ENCODE measurements around the gene BACE1-AS.
"Not testable (repeated sequence)": the region's sequence is repeated elsewhere in the genome, so short reads cannot be mapped to it uniquely, and the experiment has no call there.

BACE1-AS gene

GRCh38 chr11:117319214-117319840 is 28.2 kb downstream of the BACE1-AS start:
- Mint-ChIP-seq H3K9me3 (peaks cover 4% of the 10 kb centered on the region), H3K4me3 (no peak overlapping the region), H3K36me3 (ENCODE audit: low read depth) (peaks cover 5% of the 10 kb centered on the region), H3K27me3 (ENCODE audit: low read depth, poor library complexity) (peaks cover 18% of the 10 kb centered on the region), H3K27ac (no peak overlapping the region), H3K4me1 (peaks cover 16% of the 10 kb centered on the region)
- TF ChIP-seq CTCF (IDR thresholded peaks at IDR 0.05) = no peak
- no peak for DNase-seq

- H3K9me3 Mint-ChIP-seq; H3K36me3 Mint-ChIP-seq (ENCODE audit: low read depth): not testable (repeated sequence)
Observed at GRCh38 chr11:117327255-117327566, 36.1 kb downstream of the BACE1-AS start.

GRCh38 chr11:117327567-117328374 is 36.6 kb downstream of the BACE1-AS start, which contains the start of gene CEP164:
TSS of gene CEP164 (plus strand) at chr11:117327854. CDS start at chr11:117338587, 10,733 bp downstream.
- Mint-ChIP-seq H3K27me3 (ENCODE audit: low read depth, poor library complexity) (peaks cover 4% of the 10 kb centered on the region), H3K36me3 (ENCODE audit: low read depth) (peaks cover 5% of the 10 kb centered on the region), H3K4me1 (peaks cover 6% of the 10 kb centered on the region), H3K27ac (no peak within 1 kb of the TSS), H3K9me3 (peaks cover 4% of the 10 kb centered on the region), H3K4me3 (peak within 1 kb of the TSS; percentile 74)
- no peak for TF ChIP-seq CTCF (IDR thresholded peaks at IDR 0.05)
- DNase-seq = peak; percentile 89

More at GRCh38 chr11:117327255-117327566, 36.1 kb downstream of the BACE1-AS start:
- DNase-seq; H3K4me1 Mint-ChIP-seq; H3K27me3 Mint-ChIP-seq (ENCODE audit: low read depth, poor library complexity); H3K27ac Mint-ChIP-seq: not testable (repeated sequence)
- peak overlapping the region; percentile 74 for H3K4me3 Mint-ChIP-seq

- no peak overlapping the region for H3K27ac Mint-ChIP-seq
- no peak overlapping the region for H3K4me3 Mint-ChIP-seq
- no peaks in the 10 kb centered on the region for H3K36me3 Mint-ChIP-seq (ENCODE audit: low read depth)
- H3K27me3 Mint-ChIP-seq (ENCODE audit: low read depth, poor library complexity) = no peaks in the 10 kb centered on the region
- no peak for TF ChIP-seq CTCF (IDR thresholded peaks at IDR 0.05)
- peaks cover 6% of the 10 kb centered on the region for H3K4me1 Mint-ChIP-seq
- no peaks in the 10 kb centered on the region for H3K9me3 Mint-ChIP-seq
- peak; percentile 8 for DNase-seq
Observed at GRCh38 chr11:117328375-117329010, 37.3 kb downstream of the BACE1-AS start.

- no peak overlapping the region for H3K4me3 Mint-ChIP-seq
Observed at GRCh38 chr11:117332843-117333242, 41.7 kb downstream of the BACE1-AS start.

More at GRCh38 chr11:117332843-117333242, 41.7 kb downstream of the BACE1-AS start:
- H3K27ac Mint-ChIP-seq = no peak overlapping the region
- DNase-seq = no peak
- no peaks in the 10 kb centered on the region for H3K9me3 Mint-ChIP-seq
- peaks cover 10% of the 10 kb centered on the region for H3K4me1 Mint-ChIP-seq
- peaks cover 19% of the 10 kb centered on the region for H3K36me3 Mint-ChIP-seq (ENCODE audit: low read depth)
- no peak for TF ChIP-seq CTCF (IDR thresholded peaks at IDR 0.05)
- H3K27me3 Mint-ChIP-seq (ENCODE audit: low read depth, poor library complexity) = no peaks in the 10 kb centered on the region
